ENCODE results near the gene SMCO3. TPM values are rescaled to one million over a fixed set of nuclear protein-coding genes. Genes with fewer than 3 reads are reported as not detected.

The SMCO3 gene
- total and polyA plus RNA-seq, 10 of the 15 experiments (the other 5 are each of a cell fraction or from before 2014, with no cell fraction given): 0.05 to 0.35 (median 0.10) TPM; not detected in 6

GRCh38 chr12:14774074-14774905 lies 39.7 kb downstream of the SMCO3 start:
- peak overlapping the region; percentile 84 for H3K27ac ChIP-seq (ENCODE audit: control insufficient read depth, insufficient read depth)
- DNase-seq (ENCODE audit: low read depth, low spot score): peak; percentile 66
- POLR2A ChIA-PET: interaction anchor here (0.6 to 4.3 kb wide), 10 partner anchors 8 to 183 kb away, joined by 3 to 24 read pairs (median 4); partner anchors contain the start of genes C12orf60 and WBP11
- intact Hi-C loops (cut with micrococcal nuclease; ENCODE audit: unreplicated experiment): loop anchor here (2.0 to 5.0 kb wide), 6 partner anchors 29 to 1108 kb away; partner anchors contain the start of genes ATF7IP, C12orf60, STRAP and WBP11
- under 1% methylated on average over 66 of the region's 67 CpGs for WGBS (ENCODE audit: insufficient coverage, insufficient replicate concordance, low lambda C conversion rate, missing lambda C conversion rate)
- H4K20me1 ChIP-seq (ENCODE audit: control insufficient read depth, insufficient read depth): no peaks in the 10 kb centered on the region
- in situ Hi-C loops (cut with MboI): loop anchor here (10.0 to 25.0 kb wide), 2 partner anchors 181 to 1863 kb away; no protein-coding TSS in a partner anchor
- CTCF ChIA-PET: interaction anchor here (0.7 to 2.9 kb wide), 11 partner anchors 8 to 220 kb away, joined by 3 to 18 read pairs (median 4); no protein-coding TSS in a partner anchor
- H3K4me2 ChIP-seq (ENCODE audit: control insufficient read depth, insufficient read depth): peak overlapping the region; percentile 95
- peak overlapping the region; percentile 89 for H2AFZ ChIP-seq (ENCODE audit: control insufficient read depth, low read depth, low read length)
- peak; percentile 70 for ATAC-seq
- SMC1A ChIA-PET (ENCODE audit: uncharacterized antibody, unreplicated experiment): interaction anchor here (0.7 to 4.4 kb wide), 11 partner anchors 16 to 811 kb away, joined by 3 to 29 read pairs (median 4); partner anchors contain the start of genes ARHGDIB, C12orf60 and WBP11
- BruUV-seq (replicated peaks): TSS peak; percentile 96
- H3K27me3 ChIP-seq (replicated peaks in 1 of 2; ENCODE audit: control insufficient read depth in 2 of 2, insufficient read depth in 2 of 2, low read length in 1 of 2): no peaks in the 10 kb centered on the region
- peak; percentile 69 for FAIRE-seq
- no peaks in the 10 kb centered on the region for H3K9me3 ChIP-seq (replicated peaks; ENCODE audit: control insufficient read depth, insufficient read depth, low read length)
- peaks cover 34% of the 10 kb centered on the region for H3K79me2 ChIP-seq (ENCODE audit: control insufficient read depth, insufficient read depth, low read length)
- H3K9ac ChIP-seq (ENCODE audit: control insufficient read depth, insufficient read depth, low read length): peak overlapping the region; percentile 87
- H3K36me3 ChIP-seq (ENCODE audit: control insufficient read depth in 2 of 2, insufficient read depth in 2 of 2, low read length in 1 of 2): no peaks in the 10 kb centered on the region
- RAD21 ChIA-PET (ENCODE audit: unreplicated experiment): interaction anchor here (0.5 to 9.5 kb wide), 5 partner anchors 28 to 537 kb away, joined by 3 to 89 read pairs (median 3); partner anchors contain the start of genes C12orf60 and WBP11
- peak overlapping the region; percentile 86 for H3K4me3 ChIP-seq
- peaks cover 5% of the 10 kb centered on the region for H3K4me1 ChIP-seq (ENCODE audit: control insufficient read depth, insufficient read depth, low read length)
- TF ChIP-seq ZNF274 (IDR thresholded peaks at IDR 0.05; ENCODE audit: insufficient read depth, insufficient read length) (no peak), FOXK2 (IDR thresholded peaks at IDR 0.05) (no peak), SKIL (IDR thresholded peaks at IDR 0.05; ENCODE audit: low read depth, poor library complexity, severe bottlenecking) (peak; percentile 77), JUND (IDR thresholded peaks at IDR 0.05; ENCODE audit: low read depth, low read length) (no peak), NR2C1 (IDR thresholded peaks at IDR 0.05) (no peak), SRF (IDR thresholded peaks at IDR 0.05; ENCODE audit: low read depth in 2 of 2, low read length in 2 of 2) (no peak), NR2F1 (conservative IDR thresholded peaks at IDR 0.05) (no peak), SMAD5 (IDR thresholded peaks at IDR 0.05; ENCODE audit: low read depth) (peak; percentile 67; the same call in 1 of the 2 replicates), FOXM1 (IDR thresholded peaks at IDR 0.05; ENCODE audit: low read depth, low read length) (peak; percentile 38; the same call in 1 of the 2 replicates), MEF2A (IDR thresholded peaks at IDR 0.05; ENCODE audit: insufficient read depth, low read depth, low read length) (no peak), BRCA1 (IDR thresholded peaks at IDR 0.05; ENCODE audit: low read depth, low read length) (no peak), HDAC2 (IDR thresholded peaks at IDR 0.05) (no peak), CTCF (IDR thresholded peaks at IDR 0.05 in 2 of 3, conservative IDR thresholded peaks at IDR 0.05 in 1 of 3; ENCODE audit: control insufficient read depth in 2 of 3, extremely low read depth in 1 of 3, insufficient read depth in 1 of 3, low read depth in 3 of 3, low read length in 3 of 3) (no peak), KDM1A (IDR thresholded peaks at IDR 0.05; ENCODE audit: borderline replicate concordance) (no peak), NFYB (IDR thresholded peaks at IDR 0.05; ENCODE audit: insufficient read depth, low read depth, low read length) (peak; percentile 98), EP300 (IDR thresholded peaks at IDR 0.05; ENCODE audit: borderline replicate concordance in 1 of 2, control insufficient read depth in 1 of 2, low read depth in 2 of 2, low read length in 2 of 2) (no peak), NRF1 (conservative IDR thresholded peaks at IDR 0.05; ENCODE audit: low read depth, low read length) (no peak), CBFB (IDR thresholded peaks at IDR 0.05; ENCODE audit: low read depth) (peak; percentile 75)
